K562 (cell line): Measurements from ENCODE around the gene CTNNBL1. TPM values are rescaled to one million over a fixed set of nuclear protein-coding genes. Genes with fewer than 3 reads are reported as not detected.

ENCODE experiments used
- ATAC-seq: fragments of 200-7000 bp; cut with Tn5 transposase; 3 replicates; pipeline ENCODE4 v1.9.1; 2020; ENCODE audit warnings: moderate library complexity
- BruUV-seq: library from RNA; stranded (reverse); fragments of 400-500 nt; replicated peaks from 2 replicates; lab custom pipeline; 2021; lab: Mats Ljungman, UMichigan
- CTCF ChIA-PET: fragments of 300-600 bp; formaldehyde crosslinking; extraction: SDS; loops from one replicate; lab custom pipeline; 2021; ENCODE audit warnings: low intra/inter-chr PET ratio; lab: Yijun Ruan, JAX
- POLR2A ChIA-PET: fragments of 300-600, 350-650 bp; sonication (Branson Sonifier 250); formaldehyde crosslinking; extraction: SDS; loops from one replicate; lab custom pipeline; 2021; ENCODE audit warnings: antibody characterized with exemption, inconsistent platforms; lab: Yijun Ruan, JAX
- DNase-seq, 4 experiments: peaks; one replicate each; pipeline versions ENCODE4 v3.0.0 to v3.0.0-alpha.2; 2011 to 2018; ENCODE audit warnings: low spot score in 3 of 4, mixed read lengths in 3 of 4; ENCODE audit errors: extremely low read depth in 1 of 4
- FAIRE-seq: peaks from 2 replicates; lab custom pipeline; 2011; peaks lifted over from hg19 to GRCh38; lab: Jason Lieb, UNC
- H2AFZ ChIP-seq: 2 replicates; pipeline ENCODE4 v1.6.0; 2011; ENCODE audit warnings: low read depth, low read length, control low read depth, inconsistent platforms
- H3K27ac ChIP-seq: fragments of 200-600 bp; 3 replicates; pipeline ENCODE4 v1.8.0; 2011; ENCODE audit warnings: low read depth, mild to moderate bottlenecking, control low read depth, inconsistent platforms, low read length, moderate library complexity, mixed read lengths; ENCODE audit errors: extremely low read depth
- H3K27me3 ChIP-seq, 2 experiments: fragments of 300-600 bp in 1 of 2; 2 replicates in 1 of 2; 3 replicates in 1 of 2; pipeline versions ENCODE4 v1.6.0 to v1.8.0; 2011; ENCODE audit warnings: inconsistent platforms in 2 of 2, low read length in 2 of 2, mild to moderate bottlenecking in 1 of 2, mixed read lengths in 1 of 2, moderate library complexity in 1 of 2; ENCODE audit not compliant: control insufficient read depth in 2 of 2, insufficient read depth in 2 of 2
- H3K36me3 ChIP-seq: fragments of 300-600 bp; 3 replicates; pipeline ENCODE4 v1.8.0; 2011; ENCODE audit warnings: mild to moderate bottlenecking, low read length, inconsistent platforms; ENCODE audit not compliant: control insufficient read depth, insufficient read depth
- H3K4me1 ChIP-seq, 2 experiments: fragments of 200-600 bp in 1 of 2; replicated peaks in 1 of 2; 2 replicates in 1 of 2; 3 replicates in 1 of 2; pipeline versions ENCODE4 v1.5.1 to v1.8.0; 2011; ENCODE audit warnings: inconsistent platforms in 2 of 2, low read length in 2 of 2, mild to moderate bottlenecking in 1 of 2, mixed read lengths in 1 of 2, moderate library complexity in 1 of 2; ENCODE audit not compliant: control insufficient read depth in 2 of 2, insufficient read depth in 2 of 2
- H3K4me2 ChIP-seq: 2 replicates; pipeline ENCODE4 v1.6.1; 2011; ENCODE audit warnings: low read length, control low read depth, inconsistent platforms, mixed read lengths; ENCODE audit not compliant: insufficient read depth
- H3K4me3 ChIP-seq: fragments of 200-600 bp; sonication (generic), shearing (Covaris generic); 2 replicates; pipeline ENCODE4 v1.5.1; 2016; ENCODE audit warnings: control low read depth, inconsistent platforms
- H3K79me2 ChIP-seq: fragments of 200-600 bp; 3 replicates; pipeline ENCODE4 v1.8.0; 2011; ENCODE audit warnings: low read length, inconsistent platforms; ENCODE audit not compliant: control insufficient read depth, insufficient read depth
- H3K9ac ChIP-seq, 2 experiments: 2 replicates each; pipeline versions ENCODE4 v1.6.0 to v1.6.1; 2011; ENCODE audit warnings: low read depth in 2 of 2, low read length in 2 of 2, control low read depth in 1 of 2, inconsistent platforms in 1 of 2, mild to moderate bottlenecking in 1 of 2, mixed read lengths in 1 of 2; ENCODE audit not compliant: insufficient read depth in 1 of 2
- H3K9me1 ChIP-seq: one replicate; pipeline ENCODE4 v1.6.0; 2011; ENCODE audit warnings: inconsistent platforms, mild to moderate bottlenecking, low read length, moderate library complexity; ENCODE audit not compliant: control insufficient read depth, insufficient read depth
- H3K9me3 ChIP-seq: replicated peaks from 2 replicates; pipeline ENCODE4 v1.5.1; 2011; ENCODE audit warnings: low read depth, low read length, inconsistent platforms; ENCODE audit not compliant: control insufficient read depth, insufficient read depth
- H4K20me1 ChIP-seq: replicated peaks from 2 replicates; pipeline ENCODE4 v1.6.1; 2011; ENCODE audit warnings: low read length, inconsistent platforms, mixed read lengths; ENCODE audit not compliant: control insufficient read depth, insufficient read depth
- DACH1 ChIP-seq: fragments of 450-650 bp; IDR thresholded peaks from 2 replicates; pipeline ENCODE4 v1.6.1; 2018; ENCODE audit not compliant: partially characterized antibody
- E2F5 ChIP-seq: sonication (generic); formaldehyde crosslinking; IDR thresholded peaks from 2 replicates; pipeline ENCODE4 v1.8.0; 2022; ENCODE audit warnings: mild to moderate bottlenecking, missing genetic modification reagents
- FOXK2 ChIP-seq, 2 experiments: fragments of 450-650 bp; IDR thresholded peaks in 1 of 2; conservative IDR thresholded peaks in 1 of 2; 2 replicates each; pipeline ENCODE4 v1.6.1; 2016; ENCODE audit warnings: low read depth in 2 of 2, mild to moderate bottlenecking in 1 of 2
- TCF7L2 ChIP-seq: fragments of 150-350 bp; IDR thresholded peaks from 2 replicates; pipeline ENCODE4 v1.6.1; 2016; ENCODE audit warnings: low read depth, mild to moderate bottlenecking, low read length, moderate library complexity
- TRIM28 ChIP-seq: fragments of 450-650 bp; IDR thresholded peaks from 2 replicates; pipeline ENCODE4 v1.6.1; 2017
- ZBTB40 ChIP-seq, 2 experiments: fragments of 450-650 bp in 1 of 2; sonication (generic) in 1 of 2; formaldehyde crosslinking in 1 of 2; IDR thresholded peaks; 2 replicates each; pipeline versions ENCODE4 v1.7.1 to v1.9.0; 2016 to 2022; ENCODE audit warnings: inconsistent platforms in 1 of 2, mild to moderate bottlenecking in 1 of 2, missing genetic modification reagents in 1 of 2
- ZNF408 ChIP-seq: fragments of 250-450 bp; sonication (Bioruptor Pico); IDR thresholded peaks from 2 replicates; pipeline ENCODE4 v1.4.0; 2020; ENCODE audit warnings: low read depth, mild to moderate bottlenecking, moderate library complexity
- ZNF589 ChIP-seq: fragments of 200-800 bp; sonication (Bioruptor generic); IDR thresholded peaks from 2 replicates; pipeline ENCODE4 v1.6.1; 2016; ENCODE audit warnings: low read depth, missing genetic modification characterization, missing compliant biosample characterization
- ZNF644 ChIP-seq: fragments of 200-800 bp; sonication (Bioruptor generic); IDR thresholded peaks from 2 replicates; pipeline ENCODE4 v1.6.1; 2016; ENCODE audit warnings: low read depth, missing genetic modification characterization, missing compliant biosample characterization
- WGBS: fragments of 100-300 bp; shearing (Covaris generic); methylation state at CpG from one replicate; pipeline ENCODE4 v1.1.6; 2016; ENCODE audit warnings: low coverage, mixed read lengths; ENCODE audit not compliant: insufficient coverage; ENCODE audit errors: missing lambda C conversion rate; 5-methylcytosine and 5-hydroxymethylcytosine counted together
- in situ Hi-C: fragments of 300-500 bp; cut with MboI; formaldehyde crosslinking; loops from 4 replicates; pipeline ENCODE4 v1.15.0; 2018; ENCODE audit warnings: inconsistent platforms, mixed read lengths
- intact Hi-C: fragments of 100-400 bp; cut with micrococcal nuclease; formaldehyde crosslinking; loops from 2 replicates; pipeline ENCODE4 v1.14.2; 2022
- polyA plus RNA-seq, 8 experiments: library from polyadenylated mRNA; depleted of rRNA in 4 of 8; stranded (reverse) in 5 of 8; unstranded in 3 of 8; fragments of >200 nt; fragmentation: Nextera tagmentation in 2 of 8; fragmentation: Illumina TruSeq in 1 of 8; extraction: Ambion mirVana in 2 of 8; extraction: Trizol in 1 of 8; gene quantifications; 2 replicates each; pipeline versions ENCODE4 v1.2.1 to v1.2.3, GENCODE V29; 2011 to 2014; ENCODE audit warnings: inconsistent platforms in 1 of 8, missing spikeins in 1 of 8
- total RNA-seq, 7 experiments: library from RNA; depleted of rRNA in 6 of 7; stranded (reverse); fragments of >200 nt in 6 of 7; fragmentation: Illumina TruSeq in 2 of 7; extraction: Trizol in 2 of 7; gene quantifications; 2 replicates each; pipeline versions ENCODE4 v1.2.1 to v1.2.3, GENCODE V29; 2011 to 2021; ENCODE audit warnings: low replicate concordance in 1 of 7

The CTNNBL1 gene
- total and polyA plus RNA-seq, 9 of the 15 experiments (the other 6 are each of a cell fraction or from before 2014, with no cell fraction given) = 32.4 to 85.6 (median 43.6) TPM

- Histone ChIP-seq H3K4me1 (no peaks in the 10 kb centered on the region), H3K4me2 (no peak overlapping the region), H4K20me1 (no peaks in the 10 kb centered on the region), H3K9me1 (peaks cover 4% of the 10 kb centered on the region), H3K4me3 (no peak overlapping the region), H3K27me3 (no peaks in the 10 kb centered on the region), H3K9me3 (no peaks in the 10 kb centered on the region), H3K9ac (no peak overlapping the region), H2AFZ (no peak overlapping the region), H3K27ac (no peak overlapping the region), H3K36me3 (peaks cover 34% of the 10 kb centered on the region), H3K79me2 (no peaks in the 10 kb centered on the region)
- 69% methylated on average over 8 of the region's 8 CpGs for WGBS
- ChIA-PET CTCF (no interaction called here), POLR2A (interaction anchor here (0.5 to 0.9 kb wide), 3 partner anchors 16 to 160 kb away, joined by 3 to 4 read pairs (median 3); no protein-coding TSS in a partner anchor)
- in situ Hi-C loops (no loop called here), intact Hi-C loops (no loop called here)
- BruUV-seq = no TSS peak
- no peak for DNase-seq
- no peak for TF ChIP-seq E2F5 (CRISPR knock-in tag)
- no peak for TF ChIP-seq ZNF408
- TF ChIP-seq TCF7L2 = no peak
- no peak for TF ChIP-seq TRIM28
- TF ChIP-seq ZNF589 (CRISPR knock-in tag) = no peak
- TF ChIP-seq ZBTB40 (IDR thresholded peaks at IDR 0.05) = no peak
- no peak for TF ChIP-seq ZBTB40 (CRISPR knock-in tag; IDR thresholded peaks at IDR 0.05)
- no peak for TF ChIP-seq DACH1
- no peak for TF ChIP-seq ZNF644 (tag)
- TF ChIP-seq FOXK2 (conservative IDR thresholded peaks at IDR 0.05 in 1 of 2, IDR thresholded peaks at IDR 0.05 in 1 of 2; ENCODE audit: low read depth in 2 of 2) = no peak
- no peak for ATAC-seq
- no peak for FAIRE-seq
Observed at GRCh38 chr20:37734228-37734985, 40.6 kb downstream of the CTNNBL1 start.
